Spleen (tissue), 11 donors: Measurements from ENCODE around the gene INTS15. TPM values are rescaled to one million over a fixed set of nuclear protein-coding genes. Genes with fewer than 3 reads are reported as not detected.

ENCODE experiments used
- DNase-seq: peaks from one replicate; pipeline ENCODE4 v3.0.0-alpha.2; 2020
- H3K27ac ChIP-seq, 8 donors: fragments of 200-600 bp; sonication (generic) in 7 of 8; 1 replicate in 4 of 8; 2 replicates in 4 of 8; pipeline versions ENCODE4 v1.5.0 to v1.8.0; 2016 to 2021; ENCODE audit warnings: inconsistent platforms in 4 of 8, mild to moderate bottlenecking in 4 of 8, moderate library complexity in 1 of 8
- H3K27me3 ChIP-seq, 7 donors: fragments of 200-600 bp; sonication (generic) in 6 of 7; replicated peaks in 1 of 7; 1 replicate in 4 of 7; 2 replicates in 3 of 7; pipeline versions ENCODE4 v1.5.0 to v1.8.0; 2016 to 2021; ENCODE audit warnings: inconsistent platforms in 3 of 7, mild to moderate bottlenecking in 1 of 7
- H3K36me3 ChIP-seq, 6 donors: fragments of 200-600 bp; sonication (generic) in 5 of 6; 1 replicate in 4 of 6; 2 replicates in 2 of 6; pipeline versions ENCODE4 v1.5.0 to v1.8.0; 2016 to 2021; ENCODE audit warnings: inconsistent platforms in 2 of 6
- H3K4me1 ChIP-seq, 6 donors: fragments of 200-600 bp; sonication (generic) in 5 of 6; 1 replicate in 3 of 6; 2 replicates in 3 of 6; pipeline versions ENCODE4 v1.5.0 to v1.8.0; 2016 to 2021; ENCODE audit warnings: inconsistent platforms in 3 of 6
- H3K4me3 ChIP-seq, 8 donors: fragments of 200-600 bp; sonication (generic) in 7 of 8; 1 replicate in 4 of 8; 2 replicates in 4 of 8; pipeline versions ENCODE4 v1.5.0 to v1.8.0; 2016 to 2021; ENCODE audit warnings: inconsistent platforms in 4 of 8, mild to moderate bottlenecking in 4 of 8, moderate library complexity in 2 of 8
- H3K9me3 ChIP-seq, 8 donors: fragments of 200-600 bp; sonication (generic) in 7 of 8; 1 replicate in 4 of 8; 2 replicates in 4 of 8; pipeline versions ENCODE4 v1.5.0 to v1.8.0; 2016 to 2021; ENCODE audit warnings: inconsistent platforms in 4 of 8
- POLR2A ChIP-seq, 3 donors: fragments of 450-650 bp; IDR thresholded peaks; one replicate each; pipeline ENCODE4 v1.5.1; 2017; ENCODE audit warnings: antibody characterized with exemption in 3 of 3, mild to moderate bottlenecking in 1 of 3
- POLR2AphosphoS5 ChIP-seq, 3 donors: sonication (generic); formaldehyde crosslinking; IDR thresholded peaks; one replicate each; pipeline ENCODE4 v1.5.1; 2017; ENCODE audit warnings: antibody characterized with exemption in 3 of 3
- WGBS, 5 donors: extraction: QIAGEN DNeasy Blood & Tissue Kit in 3 of 5; methylation state at CpG; one replicate each; pipeline versions ENCODE4 v1.1.5 to v1.1.7; 2013 to 2018; 5-methylcytosine and 5-hydroxymethylcytosine counted together
- intact Hi-C: fragments of 100-400 bp; cut with DNase I; formaldehyde crosslinking; loops from one replicate; pipeline ENCODE4 v1.15.0; 2023; ENCODE audit warnings: low total_unique reads
- polyA plus RNA-seq, 3 donors: library from polyadenylated mRNA; stranded (reverse); fragments of 200-250 nt; gene quantifications; one replicate each; pipeline ENCODE4 v1.2.1, GENCODE V29; 2013
- total RNA-seq, 7 donors: library from RNA; depleted of rRNA in 3 of 7; stranded (reverse); fragments of >200 nt in 3 of 7; fragmentation: NEBNext Ultra II Directional in 4 of 7; extraction: Animal tissue kit (Norgen Biotek cat#: 25700) in 4 of 7; gene quantifications; one replicate each; pipeline versions ENCODE4 v1.1.0 to v1.2.1, GENCODE V29; 2016 to 2021
- TF ChIP-seq, protein P1 (sequence below), 11 experiments: fragments of 200-600 bp in 7 of 11; fragments of 450-650 bp in 4 of 11; sonication (generic) in 4 of 11; IDR thresholded peaks in 8 of 11; conservative IDR thresholded peaks in 3 of 11; 1 replicate in 7 of 11; 2 replicates in 4 of 11; pipeline versions ENCODE4 v1.4.0 to v1.8.0; 2016 to 2021; ENCODE audit warnings: antibody characterized with exemption in 11 of 11, inconsistent platforms in 4 of 11, mild to moderate bottlenecking in 1 of 11
- donor health status: healthy with polysubstance abuse.
- donor health status: DM: no; HTN: no; CAD: no; lungs with moderate emphysema.
- donor health status: DM: no; HTN: no; CAD: no.
- donor health status: Bipolar disorder and iron deficiency.
- donor health status: healthy.
- donor health status: DM: no; HTN: no; CAD: no.
- donor health status: DM: yes; HTN: yes; CAD: no.

Gene INTS15
- total and polyA plus RNA-seq, 10 donors, result 14.3 to 43.9 (median 33.6) TPM

DNA sequence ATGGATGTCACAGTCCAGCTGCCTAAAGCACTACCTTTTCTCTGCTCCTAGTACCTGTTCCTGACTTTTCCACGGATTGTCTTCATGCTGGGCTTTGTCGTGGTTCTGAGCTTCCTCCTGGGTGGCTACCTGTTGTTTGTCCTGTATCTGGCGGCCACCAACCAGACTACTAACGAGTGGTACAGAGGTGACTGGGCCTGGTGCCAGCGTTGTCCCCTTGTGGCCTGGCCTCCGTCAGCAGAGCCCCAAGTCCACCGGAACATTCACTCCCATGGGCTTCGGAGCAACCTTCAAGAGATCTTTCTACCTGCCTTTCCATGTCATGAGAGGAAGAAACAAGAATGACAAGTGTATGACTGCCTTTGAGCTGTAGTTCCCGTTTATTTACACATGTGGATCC lies 1.3 kb upstream of the INTS15 start:
- Histone ChIP-seq H3K4me3 (no peak overlapping the region), H3K27ac (no peak overlapping the region), H3K36me3 (peaks cover 0 to 79% (median 51%) of the 10 kb centered on the region in 6 donors), H3K4me1 (peaks cover 7 to 38% (median 25%) of the 10 kb centered on the region in 6 donors), H3K9me3 (no peaks in the 10 kb centered on the region), H3K27me3 (no peaks in the 10 kb centered on the region)
- TF ChIP-seq, protein P1, sequence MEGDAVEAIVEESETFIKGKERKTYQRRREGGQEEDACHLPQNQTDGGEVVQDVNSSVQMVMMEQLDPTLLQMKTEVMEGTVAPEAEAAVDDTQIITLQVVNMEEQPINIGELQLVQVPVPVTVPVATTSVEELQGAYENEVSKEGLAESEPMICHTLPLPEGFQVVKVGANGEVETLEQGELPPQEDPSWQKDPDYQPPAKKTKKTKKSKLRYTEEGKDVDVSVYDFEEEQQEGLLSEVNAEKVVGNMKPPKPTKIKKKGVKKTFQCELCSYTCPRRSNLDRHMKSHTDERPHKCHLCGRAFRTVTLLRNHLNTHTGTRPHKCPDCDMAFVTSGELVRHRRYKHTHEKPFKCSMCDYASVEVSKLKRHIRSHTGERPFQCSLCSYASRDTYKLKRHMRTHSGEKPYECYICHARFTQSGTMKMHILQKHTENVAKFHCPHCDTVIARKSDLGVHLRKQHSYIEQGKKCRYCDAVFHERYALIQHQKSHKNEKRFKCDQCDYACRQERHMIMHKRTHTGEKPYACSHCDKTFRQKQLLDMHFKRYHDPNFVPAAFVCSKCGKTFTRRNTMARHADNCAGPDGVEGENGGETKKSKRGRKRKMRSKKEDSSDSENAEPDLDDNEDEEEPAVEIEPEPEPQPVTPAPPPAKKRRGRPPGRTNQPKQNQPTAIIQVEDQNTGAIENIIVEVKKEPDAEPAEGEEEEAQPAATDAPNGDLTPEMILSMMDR (IDR thresholded peaks at IDR 0.05 in 8 of 11, conservative IDR thresholded peaks at IDR 0.05 in 3 of 11), result no peak
- TF ChIP-seq POLR2AphosphoS5 (IDR thresholded peaks at IDR 0.05), result no peak
- no peak for TF ChIP-seq POLR2A (IDR thresholded peaks at IDR 0.05)
- no peak for DNase-seq
- intact Hi-C loops, result loop anchor here (10.0 kb wide), 1 partner anchor 74 kb away; no protein-coding TSS in a partner anchor
- WGBS, 5 donors, result 86 to 97% (median 89%) methylated on average over 9 of the region's 9 CpGs

DNA sequence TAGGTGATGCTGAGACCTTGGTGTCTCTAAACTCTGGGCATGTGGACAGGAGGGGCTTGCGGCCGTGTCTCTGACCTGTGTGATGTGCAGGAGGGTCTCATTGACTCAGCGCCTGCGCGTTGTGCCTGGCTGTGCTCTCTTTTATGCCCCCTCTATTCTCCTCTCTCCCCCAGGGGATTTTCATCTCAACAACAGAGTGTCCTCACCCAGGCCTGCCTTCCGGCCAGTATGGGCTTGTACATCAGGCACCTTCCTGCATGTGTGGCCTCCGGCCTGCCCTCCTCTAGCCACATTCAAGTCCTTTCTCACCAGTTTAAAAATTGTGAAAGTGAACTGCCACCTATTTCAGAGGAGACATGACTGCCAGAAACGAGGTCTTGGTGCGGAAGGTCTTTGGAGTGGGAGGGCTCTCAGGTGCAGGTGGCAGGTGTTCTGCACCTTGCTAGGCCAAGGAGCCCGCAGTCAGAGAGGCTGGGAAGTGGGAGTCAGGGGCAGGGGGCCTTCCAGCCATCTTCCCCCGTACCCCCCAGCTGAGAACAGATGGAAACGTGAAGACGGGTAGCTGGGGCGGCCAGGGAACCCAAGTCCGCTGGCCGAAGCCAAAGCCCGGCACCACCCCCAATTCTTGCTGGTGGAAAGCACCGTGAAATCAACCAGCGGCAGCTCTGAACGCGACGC lies 531 bp upstream of the INTS15 start:
- Histone ChIP-seq H3K9me3 (no peaks in the 10 kb centered on the region), H3K36me3 (peaks cover 0 to 79% (median 54%) of the 10 kb centered on the region in 6 donors), H3K27ac (peak overlapping the region; percentile 81 to 97 (median 92)), H3K4me3 (peak overlapping the region in 6 of 8 donors; percentile 14 to 98 (median 80)), H3K4me1 (peaks cover 7 to 38% (median 25%) of the 10 kb centered on the region in 6 donors), H3K27me3 (no peaks in the 10 kb centered on the region)
- intact Hi-C loops, result loop anchor here (10.0 kb wide), 1 partner anchor 74 kb away; no protein-coding TSS in a partner anchor
- WGBS, 5 donors, result 49 to 91% (median 51%) methylated on average over 10 to 22 of the region's 22 CpGs
- DNase-seq, result no peak
- TF ChIP-seq, protein P1 (IDR thresholded peaks at IDR 0.05 in 8 of 11, conservative IDR thresholded peaks at IDR 0.05 in 3 of 11), result peak in 1 of 11 experiments; percentile 16
- no peak for TF ChIP-seq POLR2AphosphoS5 (IDR thresholded peaks at IDR 0.05)

DNA sequence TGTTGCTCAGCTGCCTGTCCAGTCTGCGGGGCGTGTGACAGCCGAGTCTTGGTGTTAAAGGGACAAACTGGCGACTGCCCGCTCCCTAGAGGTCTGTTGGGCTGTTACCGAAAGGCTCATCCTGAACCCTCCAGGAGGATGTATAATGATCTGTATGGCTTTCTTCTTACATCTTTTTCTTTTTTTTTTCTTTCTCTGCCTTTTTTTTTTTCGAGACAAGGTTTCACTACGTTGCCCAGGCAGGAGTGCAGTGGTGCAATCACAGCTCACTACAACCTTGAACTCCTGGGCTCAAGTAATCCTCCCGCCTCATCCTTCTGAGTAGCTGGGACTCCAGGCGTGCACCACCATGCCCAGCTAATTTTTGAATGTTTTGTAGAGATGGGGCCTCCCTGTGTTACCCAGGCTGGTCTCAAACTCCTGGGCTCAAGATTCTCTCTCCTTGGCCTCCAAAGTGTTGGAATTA lies 857 bp downstream of the INTS15 start:
- peaks cover 0 to 79% (median 54%) of the 10 kb centered on the region in 6 donors for H3K36me3 ChIP-seq
- no peak for TF ChIP-seq POLR2A (IDR thresholded peaks at IDR 0.05)
- TF ChIP-seq, protein P1 (IDR thresholded peaks at IDR 0.05 in 8 of 11, conservative IDR thresholded peaks at IDR 0.05 in 3 of 11), result peak in 1 of 11 experiments; percentile 0
- 9 to 18% (median 11%) methylated on average over 10 of the region's 10 CpGs for WGBS, 5 donors
- no peak for DNase-seq
- no peaks in the 10 kb centered on the region for H3K27me3 ChIP-seq
- peaks cover 7 to 38% (median 25%) of the 10 kb centered on the region in 6 donors for H3K4me1 ChIP-seq
- H3K4me3 ChIP-seq, result peak overlapping the region; percentile 63 to 98 (median 87)
- H3K9me3 ChIP-seq, result no peaks in the 10 kb centered on the region
- intact Hi-C loops, result no loop called here
- peak overlapping the region; percentile 81 to 97 (median 92) for H3K27ac ChIP-seq

DNA sequence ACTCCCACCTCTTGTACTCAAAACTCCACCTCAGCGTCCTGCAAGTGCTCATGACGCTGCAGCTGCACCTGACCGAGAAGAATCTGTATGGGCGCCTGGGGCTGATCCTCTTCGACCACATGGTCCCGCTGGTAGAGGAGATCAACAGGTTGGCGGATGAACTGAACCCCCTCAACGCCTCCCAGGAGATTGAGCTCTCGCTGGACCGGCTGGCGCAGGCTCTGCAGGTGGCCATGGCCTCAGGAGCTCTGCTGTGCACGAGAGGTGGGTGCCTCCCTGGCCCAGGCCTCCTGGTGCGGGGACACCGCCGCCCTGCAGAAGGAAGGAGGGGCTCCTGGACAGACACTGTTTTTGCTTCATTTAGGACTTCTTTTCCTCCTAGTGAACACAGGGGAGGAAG lies 10.3 kb downstream of the INTS15 start:
- Histone ChIP-seq H3K4me1 (peaks cover 0 to 5% (median 0%) of the 10 kb centered on the region in 6 donors), H3K27me3 (no peaks in the 10 kb centered on the region), H3K9me3 (no peaks in the 10 kb centered on the region), H3K4me3 (no peak overlapping the region), H3K36me3 (peaks cover 0 to 100% (median 93%) of the 10 kb centered on the region in 6 donors), H3K27ac (no peak overlapping the region)
- TF ChIP-seq POLR2AphosphoS5 (IDR thresholded peaks at IDR 0.05), result peak in 1 of 3 donors; percentile 65
- TF ChIP-seq, protein P1 (IDR thresholded peaks at IDR 0.05 in 8 of 11, conservative IDR thresholded peaks at IDR 0.05 in 3 of 11), result no peak
- WGBS, 5 donors, result 92 to 97% (median 94%) methylated on average over 12 to 15 of the region's 15 CpGs
- intact Hi-C loops, result no loop called here
- DNase-seq, result no peak
